ENCODE results near the gene PPIC. TPM values are rescaled to one million over a fixed set of nuclear protein-coding genes. Genes with fewer than 3 reads are reported as not detected.
"Not testable (repeated sequence)": the region's sequence is repeated elsewhere in the genome, so short reads cannot be mapped to it uniquely, and the experiment has no call there.

Gene PPIC
- total RNA-seq, 1 experiment from 2014 or later: 43.2 TPM

GRCh38 chr5:123007754-123008153, 28.8 kb downstream of the PPIC start:
- no peak for DNase-seq (ENCODE audit: low read depth)

DNA sequence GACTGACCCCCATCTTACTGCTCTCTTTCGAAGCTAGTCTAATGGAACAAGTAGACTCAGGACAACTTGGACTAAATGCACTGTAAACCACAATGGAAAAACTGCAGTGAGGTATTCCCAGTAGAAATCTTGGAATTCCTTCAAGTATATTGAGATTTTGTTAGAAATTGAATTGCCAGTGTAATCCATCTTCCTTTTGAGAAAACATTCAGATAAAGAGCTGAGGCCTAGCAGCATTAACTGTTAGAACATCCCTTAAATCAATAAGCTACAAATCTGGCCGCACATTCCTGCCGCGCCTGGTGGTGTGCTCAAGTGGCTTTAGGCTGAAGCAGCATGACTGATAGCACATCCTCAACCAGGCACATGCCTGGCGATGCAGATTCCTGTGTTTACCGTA, 29.3 kb downstream of the PPIC start:
- DNase-seq (ENCODE audit: low read depth): no peak

DNA sequence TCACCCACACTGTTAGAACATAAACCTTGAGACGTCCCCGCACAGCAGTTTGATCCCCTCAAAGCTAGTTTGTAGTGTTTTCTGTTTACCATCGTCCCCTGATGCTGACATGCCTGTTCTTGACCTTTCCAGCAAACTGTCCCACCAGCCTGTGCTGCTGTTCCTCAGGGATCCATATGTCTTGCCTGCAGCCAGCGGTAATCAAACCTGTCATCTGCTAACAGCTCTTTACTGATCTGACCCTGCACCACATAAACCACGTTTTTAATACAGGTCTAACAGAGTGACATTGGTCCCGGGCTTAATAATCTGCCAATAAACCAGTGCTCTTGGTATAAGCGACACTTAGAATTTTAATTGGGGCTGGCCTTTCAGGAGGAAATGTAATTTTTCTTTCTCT, 34.7 kb downstream of the PPIC start:
- DNase-seq (ENCODE audit: low read depth): no peak

GRCh38 chr5:123000731-123001130, 35.8 kb downstream of the PPIC start:
- DNase-seq (ENCODE audit: low read depth): no peak

GRCh38 chr5:122999947-123000563, 36.5 kb downstream of the PPIC start:
- peak; percentile 80 for DNase-seq (ENCODE audit: low read depth)

DNA sequence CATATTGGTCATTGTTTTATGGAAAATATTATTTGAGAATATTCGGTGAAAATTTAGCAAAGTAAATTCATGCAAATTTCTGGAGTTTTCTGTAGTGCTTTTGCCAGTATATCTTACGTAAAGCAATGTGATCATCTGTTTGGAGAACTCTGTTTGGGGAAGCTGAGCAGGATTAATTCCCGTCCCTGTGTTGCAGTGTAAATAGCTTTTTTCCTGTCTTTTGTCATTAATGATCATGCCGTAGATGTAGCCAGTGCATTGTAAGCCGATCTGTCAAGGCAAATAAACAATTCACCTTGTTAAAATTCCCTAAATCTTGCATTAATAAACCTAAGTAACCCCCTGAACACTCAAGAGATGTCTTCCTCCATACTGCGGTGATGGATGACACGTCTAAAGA, 39.2 kb downstream of the PPIC start:
- no peak for DNase-seq (ENCODE audit: low read depth)

GRCh38 chr5:122996091-122996490, 40.4 kb downstream of the PPIC start:
- DNase-seq (ENCODE audit: low read depth): no peak

DNA sequence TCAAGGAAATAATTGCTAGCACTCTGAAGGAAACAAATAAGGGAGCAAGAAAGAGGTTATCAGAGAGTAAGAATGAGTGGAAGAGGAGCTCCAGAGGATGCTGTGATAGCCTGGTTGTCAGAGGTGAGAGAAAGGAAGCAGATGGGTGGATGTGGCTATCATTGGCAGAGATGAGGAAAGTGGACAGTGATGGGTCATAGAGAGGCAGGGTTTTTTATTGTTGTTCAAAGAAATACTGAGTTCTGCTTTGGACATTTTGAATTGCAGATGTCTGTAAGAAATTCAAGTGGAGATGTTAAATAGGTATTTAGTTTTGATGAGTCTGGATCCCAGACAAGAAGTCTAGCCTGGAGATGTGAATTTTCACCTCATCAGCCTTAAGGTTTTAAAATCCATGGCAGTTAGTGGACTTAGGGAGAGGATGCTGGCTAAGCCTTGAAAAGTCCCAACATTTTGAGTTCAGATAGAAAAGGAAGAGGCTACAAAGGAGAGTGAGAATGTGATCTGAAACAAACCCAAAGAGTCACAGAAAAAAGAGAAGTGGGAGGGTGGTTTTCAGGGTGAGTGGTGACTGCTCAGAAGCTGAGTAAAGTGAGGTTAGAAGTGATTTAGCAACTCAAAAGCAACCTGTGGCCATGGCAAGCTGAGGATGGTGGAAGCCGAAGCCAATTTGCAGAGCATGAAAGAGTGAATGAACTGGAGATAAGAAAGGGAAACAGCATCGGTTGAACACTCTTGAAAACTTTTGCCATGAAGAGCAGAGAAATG, 50.4 kb downstream of the PPIC start:
- no peak for DNase-seq (ENCODE audit: low read depth)

DNA sequence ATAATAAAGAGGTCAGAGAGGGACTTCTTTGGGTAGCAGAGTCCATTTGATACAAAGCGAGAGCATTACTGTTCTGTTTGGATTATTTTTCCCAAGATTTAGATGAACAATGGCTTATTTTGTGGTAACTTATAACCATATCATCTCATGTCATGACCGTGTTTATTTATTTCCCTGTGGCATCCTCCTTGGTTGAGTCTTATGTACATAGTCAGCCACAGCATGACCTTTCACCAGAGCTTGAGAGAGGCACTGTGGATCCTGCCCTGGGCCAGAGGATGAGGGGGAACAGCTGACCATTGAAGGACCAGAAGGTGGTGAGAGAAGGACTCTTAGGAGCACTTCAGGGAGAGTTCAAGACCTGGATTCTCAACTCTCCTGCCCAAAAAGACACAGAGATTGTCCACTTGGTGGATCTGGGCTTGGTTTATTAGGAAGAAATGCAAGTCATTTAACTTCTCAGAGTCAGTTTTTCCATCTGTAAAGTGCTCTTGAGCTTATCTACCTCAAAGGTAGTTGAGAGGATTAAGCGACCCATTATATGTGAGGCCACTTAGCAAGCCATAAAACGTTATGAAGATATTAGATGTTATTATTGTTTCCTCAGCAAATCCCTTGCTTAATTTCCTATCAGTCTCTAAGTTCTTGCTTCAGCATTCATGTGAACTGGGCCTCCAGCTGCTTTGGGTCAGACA, 51.4 kb downstream of the PPIC start:
- DNase-seq (ENCODE audit: low read depth): no peak

- DNase-seq (ENCODE audit: low read depth): no peak
These were observed 52.1 kb downstream of the PPIC start for GRCh38 chr5:122984425-122984824.

DNA sequence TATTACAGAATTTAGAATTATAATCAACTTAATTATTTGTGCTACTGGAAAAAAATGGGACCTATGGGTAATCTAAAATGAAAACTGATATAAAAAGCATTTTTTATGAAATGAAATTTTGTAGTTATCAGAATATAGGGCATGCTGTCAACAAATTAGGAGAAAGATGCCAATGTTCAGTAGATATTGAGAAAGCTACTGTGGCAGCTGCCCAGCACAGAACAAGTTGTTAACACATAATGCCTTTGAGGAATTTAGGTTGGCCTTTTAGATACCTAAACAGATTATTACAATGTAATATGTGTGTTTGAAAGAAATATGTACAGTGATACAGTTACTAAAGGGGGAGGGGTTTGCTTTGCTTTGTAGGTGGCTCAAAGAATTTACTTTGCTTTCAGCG, 54.1 kb downstream of the PPIC start:
- DNase-seq (ENCODE audit: low read depth): no peak

GRCh38 chr5:122981846-122982245, 54.7 kb downstream of the PPIC start:
- DNase-seq (ENCODE audit: low read depth): no peak

DNA sequence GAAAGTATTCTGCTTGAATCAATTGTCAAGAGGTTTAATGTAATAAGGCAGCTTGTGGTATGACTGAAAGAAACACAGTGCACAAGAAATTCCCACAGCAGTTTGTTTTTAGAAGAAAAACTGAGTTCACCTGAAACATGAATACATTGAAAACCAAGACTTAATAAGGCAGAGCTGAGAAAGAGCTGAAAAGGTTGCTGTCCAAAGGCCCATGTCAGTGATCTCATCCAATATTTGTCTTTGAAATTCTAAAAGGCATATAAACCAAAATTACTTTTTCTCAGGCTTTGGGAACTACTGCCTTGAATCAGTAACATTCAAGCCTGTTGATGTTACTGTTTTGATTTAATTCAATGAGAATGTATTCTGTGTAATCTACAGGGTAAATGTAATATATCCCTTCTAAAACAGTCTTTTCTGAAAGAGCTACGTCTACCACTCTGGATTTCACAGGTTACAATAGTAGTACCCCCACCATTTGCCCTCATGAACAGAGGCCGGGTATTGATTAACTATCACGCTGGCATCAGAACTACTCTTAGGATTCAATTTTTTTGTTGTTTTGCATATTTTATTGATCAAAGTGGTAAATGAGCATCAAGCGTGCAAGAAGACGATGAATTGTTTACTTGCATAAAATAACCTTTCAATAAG, 57.8 kb downstream of the PPIC start:
- DNase-seq (ENCODE audit: low read depth): no peak

- DNase-seq (ENCODE audit: low read depth): no peak
These were observed 58.5 kb downstream of the PPIC start for GRCh38 chr5:122978068-122978467.

DNA sequence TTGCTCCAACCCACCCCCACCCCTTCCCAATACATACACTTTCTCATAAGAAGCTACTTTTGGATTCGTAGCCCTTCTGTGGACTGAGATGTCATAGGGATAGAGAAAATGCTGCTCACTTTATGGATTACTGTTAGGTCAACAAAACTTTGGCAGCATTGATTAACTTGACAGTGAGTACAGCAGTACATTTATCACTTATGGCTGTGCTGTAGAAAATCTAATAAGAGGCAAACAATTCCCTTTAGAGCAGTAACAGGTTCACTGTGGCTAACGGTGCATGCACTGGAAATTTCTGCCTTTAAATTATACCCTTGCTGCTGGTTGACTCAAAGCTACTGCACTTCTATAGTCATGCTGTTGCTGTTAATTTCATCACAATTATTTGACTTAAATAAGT, 59.2 kb downstream of the PPIC start:
- DNase-seq (ENCODE audit: low read depth): no peak

DNA sequence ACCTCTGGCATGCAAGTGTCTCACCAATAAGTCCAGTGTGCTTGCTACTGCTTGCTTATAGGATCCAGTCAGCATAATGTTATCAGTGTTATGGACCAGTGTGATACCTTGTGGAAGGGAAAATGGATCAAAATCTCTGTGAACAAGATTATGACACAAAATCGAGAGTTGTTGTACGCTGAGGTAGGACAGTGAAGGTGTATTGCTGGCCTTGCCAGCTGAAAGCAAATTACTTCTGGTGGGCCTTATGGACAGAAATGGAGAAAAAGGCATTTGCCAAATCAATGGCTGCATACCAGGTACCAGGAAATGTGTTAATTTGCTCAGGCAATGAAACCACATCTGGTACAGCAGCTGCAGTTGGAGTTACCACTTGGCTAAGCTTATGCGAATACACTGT, 62.3 kb downstream of the PPIC start:
- not testable (repeated sequence) for DNase-seq (ENCODE audit: low read depth)

- DNase-seq (ENCODE audit: low read depth): not testable (repeated sequence)
These were observed 62.8 kb downstream of the PPIC start for GRCh38 chr5:122973759-122974158.

Other genes with a start within 250 kb of the PPIC start
- gene SNX24, start 191.1 kb downstream of the PPIC start, total RNA-seq (2014; rRNA removed; shearing (Covaris generic)): 36.3 and 36.6 TPM in 2 replicates
- 0.21 and 1.3 TPM in 2 replicates for gene PRDM6, start 52.5 kb upstream of the PPIC start, total RNA-seq (2014; rRNA removed; shearing (Covaris generic))